Neural crest cell (in vitro differentiated cells): ENCODE data around the gene SERPINA4. TPM values are rescaled to one million over a fixed set of nuclear protein-coding genes. Genes with fewer than 3 reads are reported as not detected.

Experiments used
- DNase-seq: peaks from one replicate; pipeline ENCODE4 v3.0.0; 2021; ENCODE audit warnings: low read depth, mixed read lengths, low spot score
- H3K27ac Mint-ChIP-seq: one replicate; pipeline ENCODE4 v1.8.0; 2021; ENCODE audit warnings: mild to moderate bottlenecking, mixed read lengths; ENCODE audit not compliant: unreplicated experiment
- H3K27me3 Mint-ChIP-seq: 2 replicates; pipeline ENCODE4 v1.8.0; 2021; ENCODE audit warnings: low read depth, mild to moderate bottlenecking, mixed read lengths
- H3K36me3 Mint-ChIP-seq: 2 replicates; pipeline ENCODE4 v1.8.0; 2021; ENCODE audit warnings: low read depth, mild to moderate bottlenecking, mixed read lengths
- H3K4me1 Mint-ChIP-seq: 2 replicates; pipeline ENCODE4 v1.8.0; 2021; ENCODE audit warnings: mixed read lengths
- H3K4me3 Mint-ChIP-seq: one replicate; pipeline ENCODE4 v1.8.0; 2021; ENCODE audit warnings: mild to moderate bottlenecking, mixed read lengths
- H3K9me3 Mint-ChIP-seq: 2 replicates; pipeline ENCODE4 v1.8.0; 2021; ENCODE audit warnings: mixed read lengths
- total RNA-seq: library from RNA; stranded (reverse); gene quantifications from 2 replicates; pipeline ENCODE4 v1.2.1, GENCODE V29; 2021
- TF ChIP-seq, protein P1 (sequence below): fragments of 200-600 bp; sonication (generic); conservative IDR thresholded peaks from 2 replicates; pipeline ENCODE4 v1.5.0; 2021; ENCODE audit warnings: antibody characterized with exemption, mild to moderate bottlenecking

Gene SERPINA4
- total RNA-seq, 1 donor from 2014 or later = not detected

- TF ChIP-seq, protein P1, sequence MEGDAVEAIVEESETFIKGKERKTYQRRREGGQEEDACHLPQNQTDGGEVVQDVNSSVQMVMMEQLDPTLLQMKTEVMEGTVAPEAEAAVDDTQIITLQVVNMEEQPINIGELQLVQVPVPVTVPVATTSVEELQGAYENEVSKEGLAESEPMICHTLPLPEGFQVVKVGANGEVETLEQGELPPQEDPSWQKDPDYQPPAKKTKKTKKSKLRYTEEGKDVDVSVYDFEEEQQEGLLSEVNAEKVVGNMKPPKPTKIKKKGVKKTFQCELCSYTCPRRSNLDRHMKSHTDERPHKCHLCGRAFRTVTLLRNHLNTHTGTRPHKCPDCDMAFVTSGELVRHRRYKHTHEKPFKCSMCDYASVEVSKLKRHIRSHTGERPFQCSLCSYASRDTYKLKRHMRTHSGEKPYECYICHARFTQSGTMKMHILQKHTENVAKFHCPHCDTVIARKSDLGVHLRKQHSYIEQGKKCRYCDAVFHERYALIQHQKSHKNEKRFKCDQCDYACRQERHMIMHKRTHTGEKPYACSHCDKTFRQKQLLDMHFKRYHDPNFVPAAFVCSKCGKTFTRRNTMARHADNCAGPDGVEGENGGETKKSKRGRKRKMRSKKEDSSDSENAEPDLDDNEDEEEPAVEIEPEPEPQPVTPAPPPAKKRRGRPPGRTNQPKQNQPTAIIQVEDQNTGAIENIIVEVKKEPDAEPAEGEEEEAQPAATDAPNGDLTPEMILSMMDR = no peak
- Mint-ChIP-seq H3K4me3 (no peak overlapping the region), H3K9me3 (peaks cover 5% of the 10 kb centered on the region), H3K4me1 (no peaks in the 10 kb centered on the region), H3K36me3 (no peaks in the 10 kb centered on the region), H3K27ac (no peak overlapping the region), H3K27me3 (no peaks in the 10 kb centered on the region)
- DNase-seq = no peak
These were observed 2.0 kb downstream of the SERPINA4 start for GRCh38 chr14:94562941-94563883.

GRCh38 chr14:94564381-94564780 lies 3.1 kb downstream of the SERPINA4 start:
- TF ChIP-seq, protein P1 = no peak
- no peak overlapping the region for H3K27ac Mint-ChIP-seq
- H3K4me1 Mint-ChIP-seq = no peaks in the 10 kb centered on the region
- DNase-seq = no peak
- peaks cover 5% of the 10 kb centered on the region for H3K9me3 Mint-ChIP-seq
- H3K4me3 Mint-ChIP-seq = no peak overlapping the region
- H3K27me3 Mint-ChIP-seq = no peaks in the 10 kb centered on the region
- no peaks in the 10 kb centered on the region for H3K36me3 Mint-ChIP-seq

GRCh38 chr14:94568186-94568585 lies 6.9 kb downstream of the SERPINA4 start:
- no peaks in the 10 kb centered on the region for H3K4me1 Mint-ChIP-seq
- no peak for DNase-seq
- peaks cover 3% of the 10 kb centered on the region for H3K9me3 Mint-ChIP-seq
- H3K27ac Mint-ChIP-seq = no peak overlapping the region
- no peaks in the 10 kb centered on the region for H3K36me3 Mint-ChIP-seq
- no peaks in the 10 kb centered on the region for H3K27me3 Mint-ChIP-seq
- TF ChIP-seq, protein P1 = no peak
- H3K4me3 Mint-ChIP-seq = no peak overlapping the region

GRCh38 chr14:94569381-94570001 lies 8.2 kb downstream of the SERPINA4 start:
- Mint-ChIP-seq H3K27me3 (no peaks in the 10 kb centered on the region), H3K27ac (no peak overlapping the region), H3K36me3 (no peaks in the 10 kb centered on the region), H3K4me3 (no peak overlapping the region), H3K4me1 (no peaks in the 10 kb centered on the region), H3K9me3 (no peaks in the 10 kb centered on the region)
- DNase-seq = no peak
- TF ChIP-seq, protein P1 = no peak

DNA sequence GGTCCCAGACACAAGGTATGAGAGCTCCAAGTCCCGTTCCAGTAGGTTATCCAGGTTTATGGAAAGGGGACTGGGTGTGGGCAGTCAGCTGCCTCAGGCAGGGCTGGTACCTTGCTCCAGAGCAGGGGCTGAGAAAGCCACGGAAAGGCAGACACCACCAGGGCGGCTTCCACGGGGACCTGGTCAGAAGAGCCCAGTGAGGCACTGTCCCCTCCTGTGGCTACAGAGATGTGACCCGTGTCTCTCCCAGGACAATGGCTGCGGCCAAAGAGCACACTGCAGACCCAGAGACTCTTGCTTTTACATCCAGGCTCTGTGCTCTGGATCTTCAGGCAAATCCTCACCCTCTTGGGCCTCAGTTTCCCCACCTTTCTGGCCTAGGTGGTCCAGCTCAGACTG lies 8.8 kb downstream of the SERPINA4 start:
- Mint-ChIP-seq H3K9me3 (no peaks in the 10 kb centered on the region), H3K4me3 (no peak overlapping the region), H3K36me3 (no peaks in the 10 kb centered on the region), H3K4me1 (no peaks in the 10 kb centered on the region), H3K27me3 (no peaks in the 10 kb centered on the region), H3K27ac (no peak overlapping the region)
- no peak for DNase-seq
- TF ChIP-seq, protein P1 = no peak
